OCI-LY3 (cell line): Measurements from ENCODE around the gene NEK2.
"Not testable (repeated sequence)": the region's sequence is repeated elsewhere in the genome, so short reads cannot be mapped to it uniquely, and the experiment has no call there.

ENCODE experiments used
- H2AFZ ChIP-seq: fragments of 200-600, 300-600 bp; shearing (Covaris generic); 2 replicates; pipeline ENCODE4 v1.6.0; 2014; ENCODE audit warnings: antibody characterized with exemption, low read depth, low read length
- H3K27ac ChIP-seq: fragments of 200-600, 300-600 bp; sonication (generic); 2 replicates; pipeline ENCODE4 v1.5.1; 2014; ENCODE audit warnings: mild to moderate bottlenecking, low read length, moderate library complexity, mixed read lengths
- H3K27me3 ChIP-seq: fragments of 200-600, 300-600 bp; sonication (generic); 2 replicates; pipeline ENCODE4 v1.6.1; 2014; ENCODE audit warnings: low read depth, low read length, mixed read lengths
- H3K36me3 ChIP-seq: fragments of 200-600, 300-600 bp; sonication (generic); replicated peaks from 2 replicates; pipeline ENCODE3; 2014; ENCODE audit warnings: low read depth, low read length, mixed read lengths
- H3K4me1 ChIP-seq: fragments of 300-600, 200-600 bp; sonication (generic); 2 replicates; pipeline ENCODE4 v1.6.1; 2014; ENCODE audit warnings: low read length, mixed read lengths
- H3K4me2 ChIP-seq: fragments of 200-600, 300-600 bp; sonication (generic); 2 replicates; pipeline ENCODE4 v1.6.1; 2014; ENCODE audit warnings: low read length, mixed read lengths
- H3K4me3 ChIP-seq: fragments of 300-600, 200-600 bp; sonication (generic); 2 replicates; pipeline ENCODE4 v1.5.1; 2014; ENCODE audit warnings: antibody characterized with exemption, mild to moderate bottlenecking, low read length, moderate library complexity
- H3K79me2 ChIP-seq: fragments of 300-600, 200-600 bp; shearing (Covaris generic); 2 replicates; pipeline ENCODE4 v1.6.1; 2014; ENCODE audit warnings: mild to moderate bottlenecking, low read length, mixed read lengths
- H3K9ac ChIP-seq: fragments of 300-600, 200-600 bp; shearing (Covaris generic); 2 replicates; pipeline ENCODE4 v1.6.0; 2014; ENCODE audit warnings: mild to moderate bottlenecking, low read length, moderate library complexity
- H3K9me3 ChIP-seq: fragments of 200-600, 300-600 bp; shearing (Covaris generic); 2 replicates; pipeline ENCODE4 v1.6.1; 2014; ENCODE audit warnings: low read length, mixed read lengths; ENCODE audit not compliant: insufficient read depth
- H4K20me1 ChIP-seq: fragments of 200-600, 300-600 bp; sonication (generic); 2 replicates; pipeline ENCODE4 v1.6.1; 2016; ENCODE audit warnings: low read length, mixed read lengths; ENCODE audit not compliant: insufficient read depth
- EZH2phosphoT487 ChIP-seq: fragments of 200-600 bp; shearing (Covaris generic); IDR thresholded peaks from 2 replicates; pipeline ENCODE4 v1.6.1; 2018; ENCODE audit warnings: antibody characterized with exemption, mixed run types, low read depth
- TF ChIP-seq, protein P1 (sequence below): fragments of 200-600, 300-600 bp; sonication (generic); IDR thresholded peaks from 2 replicates; pipeline ENCODE4 v1.5.1; 2014; ENCODE audit warnings: antibody characterized with exemption, low read length, low read depth

NEK2 gene

DNA sequence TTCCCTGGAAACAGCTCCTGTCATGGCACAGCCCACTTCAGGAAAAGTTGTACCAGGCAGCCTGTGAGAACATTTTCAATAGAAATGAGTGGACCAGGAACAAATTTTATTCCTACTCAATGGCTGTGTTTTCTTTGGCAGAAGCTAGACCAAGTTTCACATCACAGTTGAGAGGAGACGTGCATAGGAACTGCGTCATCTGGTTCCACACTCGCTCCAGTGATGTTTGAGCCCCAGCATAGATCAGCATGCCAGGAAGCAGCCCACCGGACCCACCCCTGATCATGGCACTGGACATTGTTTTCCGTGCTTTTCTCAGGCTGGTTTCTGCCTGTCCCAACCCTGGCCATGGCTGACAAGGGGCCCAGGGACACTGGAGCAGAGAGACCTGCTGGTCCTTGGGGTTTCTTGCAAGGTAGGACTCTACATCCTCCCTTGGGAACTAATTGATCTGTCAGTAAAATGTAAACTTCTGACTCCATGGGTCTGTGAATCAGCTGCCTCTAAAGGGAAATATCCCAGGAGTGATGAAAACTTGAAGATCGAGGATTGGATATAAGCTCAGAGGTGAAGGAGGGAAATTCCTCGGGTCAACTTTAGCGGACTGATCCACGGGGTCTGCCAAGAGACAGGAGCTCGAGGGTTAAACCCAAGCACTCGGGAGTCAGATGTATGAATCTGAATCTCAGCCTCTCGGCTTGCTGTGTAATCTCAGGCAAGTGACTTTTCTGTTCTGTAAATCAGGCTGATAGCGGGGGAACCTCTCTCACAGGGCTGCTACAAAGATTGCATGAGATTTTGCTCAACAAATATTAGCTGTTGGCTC is 35.7 kb downstream of the NEK2 start:
- Histone ChIP-seq H2AFZ (no peak overlapping the region), H3K4me2 (no peak overlapping the region), H3K27me3 (no peaks in the 10 kb centered on the region), H3K27ac (no peak overlapping the region), H3K36me3 (no peaks in the 10 kb centered on the region), H4K20me1 (no peaks in the 10 kb centered on the region), H3K4me1 (peaks cover 5% of the 10 kb centered on the region; the same call in 1 of the 2 replicates), H3K4me3 (no peak overlapping the region), H3K79me2 (no peaks in the 10 kb centered on the region), H3K9me3 (no peaks in the 10 kb centered on the region), H3K9ac (no peak overlapping the region)
- TF ChIP-seq EZH2phosphoT487 = no peak
- TF ChIP-seq, protein P1, sequence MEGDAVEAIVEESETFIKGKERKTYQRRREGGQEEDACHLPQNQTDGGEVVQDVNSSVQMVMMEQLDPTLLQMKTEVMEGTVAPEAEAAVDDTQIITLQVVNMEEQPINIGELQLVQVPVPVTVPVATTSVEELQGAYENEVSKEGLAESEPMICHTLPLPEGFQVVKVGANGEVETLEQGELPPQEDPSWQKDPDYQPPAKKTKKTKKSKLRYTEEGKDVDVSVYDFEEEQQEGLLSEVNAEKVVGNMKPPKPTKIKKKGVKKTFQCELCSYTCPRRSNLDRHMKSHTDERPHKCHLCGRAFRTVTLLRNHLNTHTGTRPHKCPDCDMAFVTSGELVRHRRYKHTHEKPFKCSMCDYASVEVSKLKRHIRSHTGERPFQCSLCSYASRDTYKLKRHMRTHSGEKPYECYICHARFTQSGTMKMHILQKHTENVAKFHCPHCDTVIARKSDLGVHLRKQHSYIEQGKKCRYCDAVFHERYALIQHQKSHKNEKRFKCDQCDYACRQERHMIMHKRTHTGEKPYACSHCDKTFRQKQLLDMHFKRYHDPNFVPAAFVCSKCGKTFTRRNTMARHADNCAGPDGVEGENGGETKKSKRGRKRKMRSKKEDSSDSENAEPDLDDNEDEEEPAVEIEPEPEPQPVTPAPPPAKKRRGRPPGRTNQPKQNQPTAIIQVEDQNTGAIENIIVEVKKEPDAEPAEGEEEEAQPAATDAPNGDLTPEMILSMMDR = no peak

DNA sequence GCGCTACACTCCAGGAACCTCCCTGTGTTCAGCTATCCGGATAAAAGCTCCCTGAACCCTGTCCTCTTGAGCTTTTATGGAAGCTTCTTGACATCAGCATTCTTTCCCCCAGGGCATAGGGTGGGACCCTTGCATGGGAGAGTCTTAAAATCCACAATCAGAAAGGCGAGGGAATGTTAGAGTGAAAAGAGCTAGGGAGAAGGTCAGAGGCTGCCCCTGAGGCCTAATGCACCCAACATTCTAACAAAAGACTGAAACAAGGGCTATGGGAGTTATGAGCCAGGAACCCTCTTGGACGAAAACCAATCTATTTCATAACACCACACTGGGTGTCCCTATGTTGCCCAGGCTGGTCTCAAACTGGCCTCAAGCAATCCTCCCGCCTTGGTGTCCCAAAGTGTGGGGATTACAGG is 36.7 kb downstream of the NEK2 start:
- no peak for TF ChIP-seq EZH2phosphoT487
- Histone ChIP-seq H3K9ac (no peak overlapping the region), H3K4me2 (no peak overlapping the region), H3K27ac (no peak overlapping the region), H3K4me3 (no peak overlapping the region), H2AFZ (no peak overlapping the region), H3K79me2 (no peaks in the 10 kb centered on the region), H4K20me1 (no peaks in the 10 kb centered on the region), H3K4me1 (peaks cover 5% of the 10 kb centered on the region; the same call in 1 of the 2 replicates), H3K36me3 (no peaks in the 10 kb centered on the region), H3K9me3 (no peaks in the 10 kb centered on the region), H3K27me3 (no peaks in the 10 kb centered on the region)

DNA sequence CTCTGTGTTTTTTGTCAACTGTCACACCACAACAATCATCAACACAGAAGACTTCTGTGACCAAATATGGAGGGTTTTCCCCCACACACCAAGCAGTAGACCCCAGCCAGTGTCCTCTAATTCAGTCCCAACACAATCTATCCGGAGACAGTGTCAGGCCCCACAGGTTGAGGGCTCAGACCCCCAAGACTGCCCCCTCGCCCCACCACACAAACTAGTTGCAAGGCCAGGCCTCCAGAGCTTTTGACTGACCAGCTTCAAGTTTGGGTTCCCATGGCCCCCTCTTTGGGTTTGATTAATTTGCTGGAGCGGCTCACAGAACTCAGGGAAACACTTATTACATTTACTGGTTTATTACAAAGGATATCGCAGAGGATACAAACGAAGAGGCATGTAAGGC is 37.2 kb downstream of the NEK2 start:
- H3K9ac ChIP-seq = no peak overlapping the region
- H3K9me3 ChIP-seq = no peaks in the 10 kb centered on the region
- TF ChIP-seq, protein P1 = no peak
- no peak for TF ChIP-seq EZH2phosphoT487
- no peaks in the 10 kb centered on the region for H3K36me3 ChIP-seq
- no peaks in the 10 kb centered on the region for H3K27me3 ChIP-seq
- no peak overlapping the region for H3K27ac ChIP-seq
- peaks cover 5% of the 10 kb centered on the region; the same call in 1 of the 2 replicates for H3K4me1 ChIP-seq
- no peaks in the 10 kb centered on the region for H4K20me1 ChIP-seq
- no peak overlapping the region for H2AFZ ChIP-seq
- H3K4me3 ChIP-seq = no peak overlapping the region
- no peak overlapping the region for H3K4me2 ChIP-seq
- no peaks in the 10 kb centered on the region for H3K79me2 ChIP-seq

DNA sequence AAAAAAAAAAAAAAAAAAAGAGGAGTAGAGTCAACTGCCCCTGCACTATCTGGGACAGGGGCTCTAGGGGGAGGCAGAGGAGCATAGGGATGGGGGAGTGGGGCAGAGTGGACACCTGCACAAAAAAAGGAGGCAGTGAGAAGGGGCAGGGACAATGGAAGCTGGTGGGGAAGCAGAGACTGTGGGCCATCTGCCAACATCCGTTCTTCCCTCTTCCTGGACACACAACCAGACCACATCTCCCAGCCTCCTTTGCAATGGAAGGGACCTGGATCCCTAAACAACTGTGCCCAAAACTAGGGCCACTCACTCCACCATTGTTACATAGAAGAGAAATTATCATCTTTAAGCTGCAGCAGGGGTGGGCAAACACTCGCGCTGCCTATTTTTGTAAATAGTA is 38.4 kb downstream of the NEK2 start:
- Histone ChIP-seq H3K36me3 (no peaks in the 10 kb centered on the region), H3K4me1 (peaks cover 5% of the 10 kb centered on the region; the same call in 1 of the 2 replicates), H3K9me3 (no peaks in the 10 kb centered on the region), H3K27me3 (no peaks in the 10 kb centered on the region), H3K4me2 (no peak overlapping the region), H3K79me2 (no peaks in the 10 kb centered on the region), H3K27ac (no peak overlapping the region), H3K4me3 (no peak overlapping the region), H3K9ac (no peak overlapping the region), H2AFZ (no peak overlapping the region), H4K20me1 (no peaks in the 10 kb centered on the region)
- no peak for TF ChIP-seq EZH2phosphoT487
- TF ChIP-seq, protein P1 = no peak

DNA sequence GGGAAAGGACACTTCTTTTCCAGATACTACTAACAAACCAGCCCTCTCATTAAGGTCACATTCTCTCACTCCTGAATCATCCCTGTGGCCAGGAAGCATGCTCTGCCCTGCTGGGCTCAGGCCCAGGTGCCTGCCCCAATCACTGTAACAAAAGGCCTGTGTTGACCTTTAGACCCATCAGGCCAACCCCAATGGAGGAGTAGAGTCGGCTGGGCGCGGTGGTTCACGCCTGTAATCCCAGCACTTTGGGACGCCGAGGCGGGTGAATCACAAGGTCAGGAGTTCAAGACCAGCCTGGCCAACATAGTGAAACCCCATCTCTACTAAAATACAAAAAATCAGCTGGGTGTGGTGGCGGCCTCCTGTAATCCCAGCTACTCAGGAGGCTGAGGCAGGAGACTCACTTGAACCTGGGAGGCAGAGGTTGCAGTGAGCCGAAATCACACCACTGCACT is 38.8 kb downstream of the NEK2 start:
- not testable (repeated sequence) for H3K4me3 ChIP-seq, H3K27me3 ChIP-seq, H3K9ac ChIP-seq, H3K4me2 ChIP-seq, H4K20me1 ChIP-seq, H3K4me1 ChIP-seq, H2AFZ ChIP-seq, H3K27ac ChIP-seq, H3K36me3 ChIP-seq, H3K9me3 ChIP-seq, H3K79me2 ChIP-seq
